ENCODE measurements around the gene CD22.
A peak's percentile ranks its signal among the peaks of the same experiment; 100 is the strongest.
"Not testable (repeated sequence)": the region's sequence is repeated elsewhere in the genome, so short reads cannot be mapped to it uniquely, and the experiment has no call there.

The CD22 gene

GRCh38 chr19:35328851-35329285, at the start of gene CD22:
CD22 (plus strand) TSS chr19:35329187; CDS start chr19:35332041, 2,854 bp downstream.
- DNase-seq, result peak; percentile 25

GRCh38 chr19:35279374-35279773, 49.6 kb upstream of the CD22 start:
- no peak for DNase-seq

- no peak for DNase-seq
These were observed 48.8 kb upstream of the CD22 start for GRCh38 chr19:35279985-35280821.

- DNase-seq, result no peak
These were observed 47.7 kb upstream of the CD22 start for GRCh38 chr19:35281303-35281702.

GRCh38 chr19:35284153-35285094, 44.6 kb upstream of the CD22 start:
- DNase-seq, result no peak

GRCh38 chr19:35285095-35285449, 43.9 kb upstream of the CD22 start:
- peak; percentile 77 for DNase-seq

- not testable (repeated sequence) for DNase-seq
These were observed 43.5 kb upstream of the CD22 start for GRCh38 chr19:35285465-35285864.

- DNase-seq, result peak; percentile 71
These were observed 42.9 kb upstream of the CD22 start for GRCh38 chr19:35286101-35286500.

- no peak for DNase-seq
These were observed 41.3 kb upstream of the CD22 start for GRCh38 chr19:35287713-35288112.

GRCh38 chr19:35288331-35288730, 40.7 kb upstream of the CD22 start:
- no peak for DNase-seq

GRCh38 chr19:35288906-35289305, 40.1 kb upstream of the CD22 start:
- no peak for DNase-seq

GRCh38 chr19:35290381-35291127, 38.4 kb upstream of the CD22 start:
- no peak for DNase-seq

- no peak for DNase-seq
These were observed 37.7 kb upstream of the CD22 start for GRCh38 chr19:35291259-35291658.

- no peak for DNase-seq
These were observed 37.1 kb upstream of the CD22 start, which contains the start of gene MAG for GRCh38 chr19:35291916-35292315. MAG (plus strand) TSS chr19:35292161; CDS start chr19:35295409, 3,248 bp downstream.

- no peak for DNase-seq
These were observed 36.3 kb upstream of the CD22 start for GRCh38 chr19:35292421-35293362.

- no peak for DNase-seq
These were observed 35.6 kb upstream of the CD22 start for GRCh38 chr19:35293363-35293739.

GRCh38 chr19:35293808-35294207, 35.2 kb upstream of the CD22 start:
- no peak for DNase-seq

GRCh38 chr19:35294328-35294727, 34.7 kb upstream of the CD22 start:
- no peak for DNase-seq

GRCh38 chr19:35294859-35295791, 33.9 kb upstream of the CD22 start:
- DNase-seq, result no peak

GRCh38 chr19:35295792-35296462, 33.1 kb upstream of the CD22 start:
- DNase-seq, result no peak
